Raji (cell line): ENCODE data around the gene VSNL1.

ENCODE experiments used
- POLR2A ChIP-seq: IDR thresholded peaks from 2 replicates; pipeline ENCODE4 v1.6.1; 2011; ENCODE audit warnings: low read depth, low read length, control low read depth; ENCODE audit not compliant: insufficient read depth

VSNL1 gene

DNA sequence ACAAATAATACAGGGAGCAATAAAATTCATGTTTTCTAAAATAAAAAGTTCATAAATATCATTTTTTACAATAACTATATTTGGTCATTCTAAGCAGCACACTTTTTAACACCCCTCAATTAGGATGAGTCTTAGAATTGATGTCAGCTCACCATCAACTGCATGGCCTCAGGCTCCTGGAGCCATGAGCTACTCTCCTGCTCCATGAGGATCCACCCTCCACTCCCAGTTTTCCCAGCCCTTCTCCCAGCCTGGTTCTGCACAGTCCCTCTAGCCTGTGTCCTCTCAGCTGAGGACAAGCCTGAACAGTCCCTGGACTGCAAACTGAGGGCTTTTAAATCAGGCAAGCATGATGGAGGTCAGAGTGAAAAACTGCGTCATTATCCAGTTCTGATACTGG lies 124.0 kb downstream of the VSNL1 start:
- no peak for TF ChIP-seq POLR2A

DNA sequence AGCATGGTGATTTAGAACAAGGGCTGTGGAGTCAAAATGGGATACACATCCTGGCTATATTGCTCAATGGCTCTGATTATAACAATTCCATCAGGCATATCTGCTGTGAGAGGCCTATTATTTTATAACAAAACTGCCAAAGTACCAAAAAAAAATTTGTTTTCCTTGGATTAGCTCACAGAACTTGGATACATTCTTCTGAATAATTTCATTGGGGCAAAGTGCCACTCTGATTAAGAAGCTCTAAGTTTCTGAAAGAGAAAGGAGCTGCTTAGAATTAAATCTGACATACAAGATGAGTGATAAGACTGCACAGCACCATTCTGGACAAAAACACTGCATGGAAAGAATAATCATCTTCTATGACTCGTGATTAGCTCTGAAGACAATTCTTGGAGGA lies 127.4 kb downstream of the VSNL1 start:
- no peak for TF ChIP-seq POLR2A

DNA sequence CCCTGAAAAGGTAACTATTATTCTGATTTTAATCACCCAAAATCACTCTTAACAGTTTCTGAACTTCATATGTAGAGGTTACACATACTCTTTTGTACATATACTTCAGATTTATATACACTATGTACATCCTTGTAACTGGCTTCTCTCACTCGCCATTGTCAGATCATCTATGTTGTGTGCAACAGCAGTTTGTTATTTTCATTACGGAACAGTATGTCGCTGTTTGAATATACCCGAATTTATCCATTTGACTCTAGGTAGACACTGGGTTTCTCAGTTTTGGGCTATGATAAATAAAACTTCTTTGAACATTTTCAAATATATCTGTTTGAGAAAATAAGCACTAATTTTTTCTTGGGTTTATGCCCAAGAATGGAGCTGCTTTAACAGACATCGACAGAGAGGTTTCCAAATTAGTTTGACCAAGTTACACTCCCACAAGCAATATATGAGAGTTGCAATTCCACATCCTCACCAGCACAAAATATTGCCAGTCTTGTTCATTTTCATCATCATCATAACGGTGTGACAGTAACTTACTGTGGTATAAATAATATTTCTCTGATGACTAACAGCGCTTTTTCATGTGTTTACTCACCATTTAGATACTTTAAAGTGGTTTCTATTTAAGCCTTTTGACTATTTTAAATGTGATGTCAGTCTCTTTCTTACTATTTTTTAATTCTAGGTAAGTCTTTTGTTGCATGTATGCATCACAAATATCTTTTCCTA lies 132.3 kb downstream of the VSNL1 start:
- TF ChIP-seq POLR2A: no peak

DNA sequence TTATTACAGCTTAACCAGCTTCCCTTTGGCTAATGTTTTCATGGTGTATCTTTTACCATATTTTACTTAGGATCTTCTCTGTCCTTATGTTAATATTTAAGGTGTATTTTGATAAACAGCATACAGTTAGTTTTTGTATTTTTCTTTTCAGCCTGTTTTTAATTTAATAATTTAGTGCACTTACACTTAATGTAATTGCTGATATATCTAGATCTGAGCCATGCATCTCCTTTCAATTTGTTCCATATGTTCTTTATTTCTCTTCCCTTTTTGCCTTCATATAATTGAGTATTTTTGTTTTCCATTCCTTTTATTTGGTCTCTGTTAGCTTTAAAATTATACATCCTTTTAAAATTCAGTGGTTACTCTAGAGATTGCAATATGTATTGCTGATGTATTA lies 134.3 kb downstream of the VSNL1 start:
- TF ChIP-seq POLR2A: no peak

DNA sequence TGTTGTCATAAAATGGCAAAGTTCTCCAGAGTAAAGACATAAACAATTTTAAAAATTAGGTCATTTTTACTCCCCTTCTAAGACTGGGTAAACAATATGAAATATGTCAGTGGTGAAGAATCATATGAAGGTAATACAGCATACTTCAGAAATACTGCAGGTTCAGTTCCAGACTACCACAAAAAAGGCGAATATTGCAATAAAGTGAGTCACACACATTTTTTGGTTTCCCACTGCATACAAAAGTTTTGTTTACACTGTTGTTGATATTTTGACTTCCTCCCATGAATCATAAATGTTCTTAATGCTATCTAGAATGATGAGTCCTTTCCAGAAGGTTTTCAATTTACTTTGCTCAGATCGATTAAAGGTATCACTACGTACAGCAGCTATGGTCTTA lies 139.6 kb downstream of the VSNL1 start:
- no peak for TF ChIP-seq POLR2A

DNA sequence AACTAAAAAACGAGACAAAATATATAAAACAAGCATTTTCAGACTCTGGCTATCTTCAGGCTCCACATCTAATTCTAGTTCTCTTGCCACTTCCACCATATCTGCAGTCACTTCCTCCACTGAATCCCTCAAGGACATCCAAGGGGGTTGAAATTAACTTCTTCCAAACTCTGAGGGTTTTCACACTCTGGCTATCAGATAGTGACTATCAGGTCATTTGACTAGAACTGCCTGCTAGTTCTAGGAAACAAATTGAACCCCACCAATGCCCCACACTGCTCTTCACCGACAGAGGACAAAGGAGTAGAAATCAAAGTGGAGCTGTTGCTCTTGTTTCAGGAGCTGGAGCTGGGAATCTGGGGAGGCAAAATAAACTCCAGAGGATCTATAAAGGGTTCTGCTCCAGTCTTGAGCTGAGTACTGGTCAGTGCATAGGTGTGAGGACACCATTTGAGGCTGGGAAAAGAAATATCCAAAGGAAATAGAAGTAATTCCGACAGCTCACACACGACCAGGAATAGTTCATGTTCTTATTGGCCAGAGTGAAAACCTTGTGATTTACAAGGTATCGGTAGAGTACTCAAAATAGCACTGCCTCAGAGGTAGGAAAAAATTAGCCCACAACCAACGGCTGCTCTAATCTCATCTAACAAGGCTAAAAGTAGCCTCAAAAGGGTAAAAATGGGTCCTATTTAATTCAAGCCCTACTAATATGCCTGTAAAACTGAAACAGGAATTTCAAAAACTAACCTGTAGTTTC lies 141.8 kb downstream of the VSNL1 start:
- no peak for TF ChIP-seq POLR2A

GRCh38 chr2:17683981-17684380 lies 143.5 kb downstream of the VSNL1 start:
- TF ChIP-seq POLR2A: no peak

DNA sequence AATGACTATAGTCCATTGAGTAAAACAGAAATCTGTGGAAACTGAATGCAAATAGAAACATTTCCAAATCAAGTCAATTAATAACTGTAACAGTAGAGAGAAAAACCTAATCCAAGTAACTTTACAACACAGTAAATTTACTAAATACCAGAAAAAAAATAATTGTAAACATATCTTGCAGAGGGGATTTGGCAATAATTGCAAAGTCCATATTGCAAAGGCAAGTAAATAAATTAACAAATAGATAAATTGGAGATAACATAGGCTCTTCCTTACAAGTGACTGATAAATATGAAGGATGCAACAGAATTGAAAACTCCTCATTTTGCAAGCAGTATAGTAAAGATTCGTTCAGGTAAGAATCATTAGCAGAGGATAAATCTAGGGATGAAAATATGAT lies 148.1 kb downstream of the VSNL1 start:
- TF ChIP-seq POLR2A: no peak

DNA sequence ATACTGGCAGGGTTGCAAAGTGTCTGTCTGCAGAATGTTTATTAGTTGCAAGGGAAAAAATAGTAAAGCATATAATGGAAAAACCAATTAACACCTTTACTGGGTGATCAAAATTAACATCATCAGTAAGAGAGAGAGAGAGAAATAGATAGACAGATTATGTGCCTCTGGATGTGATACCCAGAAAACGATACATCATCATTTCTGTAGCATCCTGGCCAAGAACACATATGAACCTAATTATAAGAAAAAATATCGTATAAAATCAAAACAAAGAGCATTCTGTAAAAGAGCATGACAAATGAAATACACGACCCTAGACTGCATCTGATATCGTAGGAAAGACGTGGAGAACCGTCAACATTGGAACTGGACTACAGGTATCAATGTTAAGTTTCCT lies 148.5 kb downstream of the VSNL1 start:
- no peak for TF ChIP-seq POLR2A

- no peak for TF ChIP-seq POLR2A
Measured at GRCh38 chr2:17690776-17691175, 150.3 kb downstream of the VSNL1 start.
